ENCODE results near the gene ACOD1.

ACOD1 gene

DNA sequence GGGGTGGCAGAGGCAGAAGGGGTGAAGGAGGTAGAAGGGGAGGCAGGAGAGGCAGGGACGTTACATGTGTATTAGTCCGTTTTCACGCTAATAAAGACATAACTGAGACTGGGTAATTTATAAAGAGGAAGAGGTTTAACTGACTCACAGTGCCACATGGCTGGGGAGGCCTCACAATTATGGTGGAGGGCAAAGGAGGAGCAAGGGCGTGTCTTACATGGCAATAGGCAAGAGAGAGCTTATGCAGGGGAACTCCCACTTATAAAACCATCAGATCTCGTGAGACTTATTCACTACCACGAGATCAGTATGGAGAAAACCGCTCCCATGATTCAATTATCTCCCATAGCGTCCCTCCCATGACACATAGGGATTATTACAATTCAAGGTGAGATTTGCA, 19.0 kb upstream of the ACOD1 start:
- Histone ChIP-seq H3K27me3 (no peaks in the 10 kb centered on the region), H3K36me3 (no peaks in the 10 kb centered on the region), H3K4me1 (no peaks in the 10 kb centered on the region), H3K9me3 (no peaks in the 10 kb centered on the region), H3K4me3 (ENCODE audit: low read depth, low read length) (no peak overlapping the region)
- TF ChIP-seq, protein P1, sequence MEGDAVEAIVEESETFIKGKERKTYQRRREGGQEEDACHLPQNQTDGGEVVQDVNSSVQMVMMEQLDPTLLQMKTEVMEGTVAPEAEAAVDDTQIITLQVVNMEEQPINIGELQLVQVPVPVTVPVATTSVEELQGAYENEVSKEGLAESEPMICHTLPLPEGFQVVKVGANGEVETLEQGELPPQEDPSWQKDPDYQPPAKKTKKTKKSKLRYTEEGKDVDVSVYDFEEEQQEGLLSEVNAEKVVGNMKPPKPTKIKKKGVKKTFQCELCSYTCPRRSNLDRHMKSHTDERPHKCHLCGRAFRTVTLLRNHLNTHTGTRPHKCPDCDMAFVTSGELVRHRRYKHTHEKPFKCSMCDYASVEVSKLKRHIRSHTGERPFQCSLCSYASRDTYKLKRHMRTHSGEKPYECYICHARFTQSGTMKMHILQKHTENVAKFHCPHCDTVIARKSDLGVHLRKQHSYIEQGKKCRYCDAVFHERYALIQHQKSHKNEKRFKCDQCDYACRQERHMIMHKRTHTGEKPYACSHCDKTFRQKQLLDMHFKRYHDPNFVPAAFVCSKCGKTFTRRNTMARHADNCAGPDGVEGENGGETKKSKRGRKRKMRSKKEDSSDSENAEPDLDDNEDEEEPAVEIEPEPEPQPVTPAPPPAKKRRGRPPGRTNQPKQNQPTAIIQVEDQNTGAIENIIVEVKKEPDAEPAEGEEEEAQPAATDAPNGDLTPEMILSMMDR (IDR thresholded peaks at IDR 0.05; ENCODE audit: low read depth, low read length), result no peak
- no peak for DNase-seq

DNA sequence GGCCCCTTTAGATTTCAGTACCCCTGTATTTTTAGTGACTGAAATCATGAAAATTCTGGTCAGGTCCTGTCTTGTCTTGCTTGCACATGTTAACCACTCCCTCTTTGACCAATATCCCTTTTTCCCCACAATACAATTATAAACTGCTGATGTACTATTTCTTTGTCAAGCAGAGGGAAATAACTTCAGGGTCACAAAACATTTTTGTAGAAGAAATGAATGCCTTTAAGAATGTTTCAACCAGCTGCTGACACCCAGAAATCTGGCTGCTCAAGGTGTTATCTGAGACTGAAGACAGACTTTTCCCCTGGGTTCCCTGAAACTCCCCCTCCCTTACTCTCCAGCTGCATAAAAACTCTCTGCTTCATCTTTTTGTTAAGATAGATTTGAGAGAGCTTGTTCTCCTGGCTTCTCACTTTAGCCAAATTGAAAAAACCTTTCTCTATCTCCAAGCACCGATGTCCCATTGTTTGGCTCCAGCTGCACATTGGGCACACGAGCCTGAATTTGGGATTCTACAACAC, 18.4 kb upstream of the ACOD1 start:
- Histone ChIP-seq H3K4me1 (no peaks in the 10 kb centered on the region), H3K36me3 (no peaks in the 10 kb centered on the region), H3K4me3 (ENCODE audit: low read depth, low read length) (no peak overlapping the region), H3K27me3 (no peaks in the 10 kb centered on the region), H3K9me3 (no peaks in the 10 kb centered on the region)
- TF ChIP-seq, protein P1 (IDR thresholded peaks at IDR 0.05; ENCODE audit: low read depth, low read length), result no peak
- DNase-seq, result no peak

DNA sequence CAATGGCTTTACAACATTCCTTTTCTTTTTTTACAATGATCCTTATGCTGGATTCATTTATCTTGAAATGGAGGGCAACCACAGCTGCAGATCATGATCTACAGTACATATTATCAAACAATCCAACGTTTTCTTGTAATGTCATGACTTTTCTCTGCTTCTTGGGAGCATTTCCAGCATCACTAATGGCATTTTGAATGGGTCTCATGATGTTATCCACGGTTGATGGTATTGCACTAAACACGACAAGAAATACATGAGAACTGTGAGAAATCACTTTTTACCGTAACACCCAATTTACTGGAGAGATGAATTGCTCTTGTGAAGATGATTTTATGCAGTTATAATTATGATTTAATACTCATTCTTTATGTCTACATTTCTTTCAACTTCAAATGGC, 16.2 kb upstream of the ACOD1 start:
- no peaks in the 10 kb centered on the region for H3K36me3 ChIP-seq
- H3K4me1 ChIP-seq, result no peaks in the 10 kb centered on the region
- DNase-seq, result no peak
- no peak overlapping the region for H3K4me3 ChIP-seq (ENCODE audit: low read depth, low read length)
- TF ChIP-seq, protein P1 (IDR thresholded peaks at IDR 0.05; ENCODE audit: low read depth, low read length), result no peak
- no peaks in the 10 kb centered on the region for H3K9me3 ChIP-seq
- no peaks in the 10 kb centered on the region for H3K27me3 ChIP-seq

DNA sequence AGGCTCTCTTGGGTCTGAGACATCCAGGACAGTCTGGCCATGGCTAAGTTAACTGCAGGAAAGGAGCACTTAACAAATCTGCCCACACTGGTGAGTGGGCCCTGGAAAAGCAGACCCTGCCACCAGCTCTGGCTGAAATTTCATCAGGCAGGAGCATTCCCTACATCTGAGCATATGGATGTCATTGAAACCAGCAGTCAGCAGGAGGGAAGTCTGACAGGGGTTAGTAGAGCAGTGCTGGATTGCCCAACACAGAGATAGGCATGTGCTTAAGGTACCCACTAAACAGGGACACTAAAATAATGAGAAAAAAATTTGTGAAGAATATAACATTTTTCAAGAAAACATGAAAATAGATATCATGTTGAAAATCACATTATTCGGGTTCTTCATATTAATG, 13.6 kb upstream of the ACOD1 start:
- DNase-seq, result no peak
- no peaks in the 10 kb centered on the region for H3K27me3 ChIP-seq
- TF ChIP-seq, protein P1 (IDR thresholded peaks at IDR 0.05; ENCODE audit: low read depth, low read length), result no peak

DNA sequence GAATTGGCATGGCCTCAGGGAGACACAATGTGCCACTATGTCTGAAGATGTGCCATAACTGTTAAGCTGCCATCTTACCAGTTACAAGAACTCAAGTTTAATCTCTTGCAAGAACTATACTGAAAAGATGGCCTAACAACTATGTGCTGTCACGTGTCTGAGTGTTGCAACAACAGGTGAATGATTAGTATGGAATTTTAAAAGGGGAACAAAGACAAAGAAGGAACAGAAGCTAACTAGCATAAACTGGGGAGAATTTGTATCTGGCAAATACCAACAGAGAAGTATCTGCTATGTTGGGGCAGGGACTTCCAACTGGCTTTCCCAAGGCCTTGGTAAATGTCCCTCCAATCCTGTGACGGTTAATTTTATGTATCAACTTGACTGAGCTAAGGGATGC, 11.5 kb upstream of the ACOD1 start:
- Histone ChIP-seq H3K27me3 (no peaks in the 10 kb centered on the region), H3K4me3 (ENCODE audit: low read depth, low read length) (no peak overlapping the region), H3K36me3 (no peaks in the 10 kb centered on the region), H3K4me1 (no peaks in the 10 kb centered on the region), H3K9me3 (no peaks in the 10 kb centered on the region)
- TF ChIP-seq, protein P1 (IDR thresholded peaks at IDR 0.05; ENCODE audit: low read depth, low read length), result no peak
- no peak for DNase-seq

More for the DNA sequence above, 13.6 kb upstream of the ACOD1 start:
- Histone ChIP-seq H3K36me3 (no peaks in the 10 kb centered on the region), H3K4me3 (ENCODE audit: low read depth, low read length) (no peak overlapping the region), H3K9me3 (no peaks in the 10 kb centered on the region), H3K4me1 (no peaks in the 10 kb centered on the region)

DNA sequence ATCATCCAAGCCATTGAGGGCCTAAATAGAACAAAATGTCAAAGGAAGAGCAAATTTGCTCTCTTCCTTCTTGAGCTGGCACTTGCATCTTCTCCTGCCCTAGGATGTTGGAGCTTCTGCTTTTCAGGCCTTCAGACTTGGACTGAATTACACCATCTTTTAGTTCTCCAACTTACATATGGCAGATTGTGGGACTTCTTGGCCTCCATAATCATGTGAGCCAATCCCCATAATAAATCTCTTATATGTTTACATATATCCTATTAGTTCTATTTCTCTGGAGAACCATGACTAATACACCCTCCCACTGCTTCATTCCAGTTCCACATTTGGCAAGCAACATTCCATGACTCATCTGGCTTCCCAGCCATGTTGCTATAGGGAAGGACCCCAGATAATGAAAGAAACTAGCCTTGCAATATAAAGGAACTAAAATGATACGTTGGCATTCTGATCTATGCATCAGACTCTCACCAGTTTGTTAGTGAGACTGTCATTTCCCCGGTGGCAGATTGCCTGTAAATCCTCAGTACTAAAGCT, 11.0 kb upstream of the ACOD1 start:
- TF ChIP-seq, protein P1 (IDR thresholded peaks at IDR 0.05; ENCODE audit: low read depth, low read length), result no peak
- no peaks in the 10 kb centered on the region for H3K4me1 ChIP-seq
- no peak for DNase-seq
- H3K27me3 ChIP-seq, result no peaks in the 10 kb centered on the region
- no peak overlapping the region for H3K4me3 ChIP-seq (ENCODE audit: low read depth, low read length)
- H3K36me3 ChIP-seq, result no peaks in the 10 kb centered on the region
- no peaks in the 10 kb centered on the region for H3K9me3 ChIP-seq

Measured in BE2C (cell line).